Sigmoid colon (tissue), 7 donors: ENCODE measurements around the gene TMOD3. TPM values are rescaled to one million over a fixed set of nuclear protein-coding genes. Genes with fewer than 3 reads are reported as not detected.
"Not testable (repeated sequence)": the region's sequence is repeated elsewhere in the genome, so short reads cannot be mapped to it uniquely, and the experiment has no call there.

ENCODE experiments used
- DNase-seq: peaks from one replicate; pipeline ENCODE4 v3.0.0-alpha.2; 2019
- H3K27ac ChIP-seq, 4 donors: fragments of 200-600 bp; sonication (generic); one replicate each; pipeline ENCODE4 v1.5.1; 2016 to 2019; ENCODE audit warnings: mild to moderate bottlenecking in 1 of 4
- H3K27me3 ChIP-seq, 3 donors: fragments of 200-600 bp; sonication (generic); one replicate each; pipeline ENCODE4 v1.5.1; 2019; ENCODE audit warnings: mild to moderate bottlenecking in 1 of 3
- H3K36me3 ChIP-seq, 4 donors: fragments of 200-600 bp; sonication (generic); one replicate each; pipeline ENCODE4 v1.5.1; 2016 to 2019
- H3K4me1 ChIP-seq, 4 donors: fragments of 200-600 bp; sonication (generic); one replicate each; pipeline ENCODE4 v1.5.1; 2017 to 2019
- H3K4me3 ChIP-seq, 4 donors: fragments of 200-600 bp; sonication (generic); one replicate each; pipeline ENCODE4 v1.5.1; 2017 to 2019; ENCODE audit warnings: mild to moderate bottlenecking in 2 of 4, moderate library complexity in 1 of 4
- H3K9me3 ChIP-seq, 4 donors: fragments of 200-600 bp in 3 of 4; sonication (generic) in 3 of 4; one replicate each; pipeline versions ENCODE4 v1.5.1 to v1.6.1; 2013 to 2019
- EP300 ChIP-seq, 4 donors: sonication (generic); formaldehyde crosslinking; IDR thresholded peaks; one replicate each; pipeline ENCODE4 v1.6.1; 2017; ENCODE audit warnings: antibody characterized with exemption in 4 of 4
- POLR2A ChIP-seq, 2 donors: fragments of 450-650 bp; IDR thresholded peaks; one replicate each; pipeline ENCODE4 v1.6.1; 2016; ENCODE audit warnings: antibody characterized with exemption in 2 of 2, mild to moderate bottlenecking in 2 of 2, moderate library complexity in 2 of 2
- POLR2AphosphoS5 ChIP-seq, 4 donors: sonication (generic); formaldehyde crosslinking; IDR thresholded peaks; one replicate each; pipeline ENCODE4 v1.6.1; 2017; ENCODE audit warnings: antibody characterized with exemption in 4 of 4
- WGBS, 2 donors: extraction: QIAGEN DNeasy Blood & Tissue Kit; methylation state at CpG; one replicate each; pipeline ENCODE4 v1.1.7; 2013; 5-methylcytosine and 5-hydroxymethylcytosine counted together
- intact Hi-C: fragments of 100-400 bp; cut with DNase I; formaldehyde crosslinking; loops from one replicate; pipeline ENCODE4 v1.15.1; 2023
- polyA plus RNA-seq, 3 donors: library from polyadenylated mRNA; stranded (reverse); fragments of 200-250 nt; gene quantifications; one replicate each; pipeline ENCODE4 v1.2.3, GENCODE V29; 2013
- total RNA-seq, 4 donors: library from RNA; depleted of rRNA; stranded (reverse); fragments of >200 nt; gene quantifications; one replicate each; pipeline ENCODE4 v1.1.0, GENCODE V29; 2016
- TF ChIP-seq, protein P1 (sequence below), 4 experiments: fragments of 450-650 bp in 3 of 4; fragments of 200-600 bp in 1 of 4; IDR thresholded peaks; one replicate each; pipeline ENCODE4 v1.5.1; 2016 to 2019; ENCODE audit warnings: antibody characterized with exemption in 4 of 4, mild to moderate bottlenecking in 3 of 4, moderate library complexity in 2 of 4
- donor health status: healthy with polysubstance abuse.
- donor health status: Bipolar disorder and iron deficiency.
- donor health status: healthy.

TMOD3 gene
- total and polyA plus RNA-seq, 7 donors = 10.7 to 23.1 (median 15.3) TPM

DNA sequence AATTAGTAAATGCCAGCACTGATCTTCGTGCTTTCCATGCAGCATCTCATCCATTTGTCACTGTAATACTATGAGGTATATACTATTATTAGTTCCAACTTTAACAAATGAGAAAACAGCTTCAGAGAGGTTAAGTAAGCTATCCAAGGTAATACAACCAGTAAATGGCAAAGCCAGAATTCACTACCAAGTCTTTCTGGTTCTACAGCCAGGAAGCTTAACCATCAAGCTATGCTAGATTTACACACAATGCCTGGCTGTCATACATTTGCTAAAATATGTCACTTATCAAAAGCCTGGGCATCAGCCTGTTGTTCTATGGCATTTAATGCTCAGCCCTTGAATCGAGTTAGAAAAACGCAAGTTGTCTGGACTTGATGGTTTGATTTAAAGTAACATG, 45.5 kb upstream of the TMOD3 start:
- DNase-seq = no peak
- Histone ChIP-seq H3K4me1 (no peaks in the 10 kb centered on the region), H3K4me3 (no peak overlapping the region), H3K36me3 (peaks cover 7 to 82% (median 25%) of the 10 kb centered on the region in 4 donors), H3K27me3 (no peaks in the 10 kb centered on the region), H3K9me3 (no peaks in the 10 kb centered on the region), H3K27ac (no peak overlapping the region)
- WGBS, 2 donors = 90 to 91% methylated on average over 3 of the region's 3 CpGs
- TF ChIP-seq EP300 (IDR thresholded peaks at IDR 0.05) (no peak), POLR2A (IDR thresholded peaks at IDR 0.05) (no peak), POLR2AphosphoS5 (IDR thresholded peaks at IDR 0.05) (no peak)
- TF ChIP-seq, protein P1, sequence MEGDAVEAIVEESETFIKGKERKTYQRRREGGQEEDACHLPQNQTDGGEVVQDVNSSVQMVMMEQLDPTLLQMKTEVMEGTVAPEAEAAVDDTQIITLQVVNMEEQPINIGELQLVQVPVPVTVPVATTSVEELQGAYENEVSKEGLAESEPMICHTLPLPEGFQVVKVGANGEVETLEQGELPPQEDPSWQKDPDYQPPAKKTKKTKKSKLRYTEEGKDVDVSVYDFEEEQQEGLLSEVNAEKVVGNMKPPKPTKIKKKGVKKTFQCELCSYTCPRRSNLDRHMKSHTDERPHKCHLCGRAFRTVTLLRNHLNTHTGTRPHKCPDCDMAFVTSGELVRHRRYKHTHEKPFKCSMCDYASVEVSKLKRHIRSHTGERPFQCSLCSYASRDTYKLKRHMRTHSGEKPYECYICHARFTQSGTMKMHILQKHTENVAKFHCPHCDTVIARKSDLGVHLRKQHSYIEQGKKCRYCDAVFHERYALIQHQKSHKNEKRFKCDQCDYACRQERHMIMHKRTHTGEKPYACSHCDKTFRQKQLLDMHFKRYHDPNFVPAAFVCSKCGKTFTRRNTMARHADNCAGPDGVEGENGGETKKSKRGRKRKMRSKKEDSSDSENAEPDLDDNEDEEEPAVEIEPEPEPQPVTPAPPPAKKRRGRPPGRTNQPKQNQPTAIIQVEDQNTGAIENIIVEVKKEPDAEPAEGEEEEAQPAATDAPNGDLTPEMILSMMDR (IDR thresholded peaks at IDR 0.05) = no peak
- intact Hi-C loops = no loop called here

DNA sequence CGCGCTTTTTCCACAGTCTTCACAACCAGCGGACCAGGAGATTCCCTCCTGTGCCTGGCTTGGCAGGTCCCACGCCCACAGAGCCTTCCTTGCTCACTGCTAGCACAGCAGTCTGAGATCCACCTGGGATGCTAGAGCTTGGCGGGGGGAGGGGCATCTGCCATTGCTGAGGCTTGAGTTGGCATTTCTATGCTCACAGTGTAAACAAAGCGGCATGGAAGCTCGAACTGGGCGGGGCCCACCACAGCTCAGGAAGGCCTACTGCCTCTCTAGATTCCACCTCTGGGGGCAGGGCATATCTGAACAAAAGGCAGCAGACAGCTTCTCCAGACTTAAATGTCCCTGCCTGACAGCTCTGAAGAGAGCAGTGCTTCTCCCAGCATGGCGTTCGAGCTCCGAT, 42.3 kb upstream of the TMOD3 start:
- 85 to 94% methylated on average over 11 of the region's 11 CpGs for WGBS, 2 donors
- DNase-seq, H3K27ac ChIP-seq, H3K4me3 ChIP-seq, H3K9me3 ChIP-seq, H3K27me3 ChIP-seq, H3K4me1 ChIP-seq, intact Hi-C loops: not testable (repeated sequence)
- H3K36me3 ChIP-seq = peaks cover 7 to 50% (median 21%) of the 10 kb centered on the region in 4 donors

DNA sequence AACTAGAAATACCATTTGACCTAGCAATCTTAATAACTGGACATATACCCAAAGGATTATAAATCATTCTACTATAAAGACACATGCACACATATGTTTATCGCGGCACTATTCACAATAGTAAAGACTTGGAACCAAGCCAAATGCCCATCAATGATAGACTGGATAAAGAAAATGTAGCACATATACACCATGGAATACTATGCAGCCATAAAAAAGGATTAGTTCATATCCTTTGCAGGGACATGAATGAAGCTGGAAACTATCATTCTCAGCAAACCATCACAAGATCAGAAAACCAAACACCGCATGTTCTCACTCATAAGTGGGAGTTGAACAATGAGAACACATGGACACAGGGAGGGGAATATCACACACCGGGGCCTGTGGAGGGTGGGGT, 37.0 kb upstream of the TMOD3 start:
- H3K27me3 ChIP-seq, H3K4me3 ChIP-seq, H3K36me3 ChIP-seq, H3K9me3 ChIP-seq, H3K4me1 ChIP-seq, H3K27ac ChIP-seq, DNase-seq, intact Hi-C loops: not testable (repeated sequence)
- WGBS, 2 donors = 97 to 98% methylated on average over 4 of the region's 4 CpGs

DNA sequence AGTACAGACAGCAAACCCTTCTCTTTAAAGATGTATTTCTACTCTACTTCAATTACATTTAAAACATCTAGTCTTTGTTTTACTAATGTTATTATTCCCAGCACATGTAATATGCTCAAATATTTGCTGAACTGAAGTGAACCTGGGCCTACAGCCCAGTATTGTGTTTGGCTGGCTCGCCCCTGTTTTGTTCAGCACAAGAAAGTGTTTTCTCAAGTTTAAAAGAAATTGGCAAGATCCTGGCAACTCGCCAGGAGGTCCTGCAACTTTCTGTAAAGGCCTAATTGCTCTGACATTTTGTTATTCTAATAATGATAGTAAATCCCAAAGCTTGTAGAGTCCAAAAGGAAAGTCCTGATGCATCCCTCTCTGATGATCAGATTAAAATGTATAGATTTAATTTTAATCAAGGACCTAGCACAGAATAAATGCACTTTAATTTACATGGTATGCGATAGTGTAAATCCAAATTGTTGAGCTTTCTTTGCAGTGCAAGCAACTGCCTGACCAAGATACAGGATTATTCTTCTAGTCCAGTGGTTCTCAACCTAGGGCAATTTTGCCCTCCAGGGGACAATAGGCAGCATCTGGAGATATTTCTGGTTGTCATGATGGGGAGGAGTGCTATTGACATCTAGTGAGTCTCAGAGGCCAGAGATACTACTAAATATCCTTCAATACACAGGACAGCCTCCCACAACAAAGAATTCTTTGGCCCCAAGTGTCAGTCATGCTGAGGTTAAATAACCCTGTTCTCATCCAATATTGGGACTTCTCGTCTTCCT, 35.7 kb upstream of the TMOD3 start:
- WGBS, 2 donors = 52 to 67% methylated on average over 4 of the region's 4 CpGs
- TF ChIP-seq POLR2AphosphoS5 (IDR thresholded peaks at IDR 0.05) = no peak
- Histone ChIP-seq H3K4me3 (no peak overlapping the region), H3K27me3 (no peaks in the 10 kb centered on the region), H3K9me3 (no peaks in the 10 kb centered on the region), H3K27ac (no peak overlapping the region), H3K36me3 (peaks cover 0 to 7% (median 2%) of the 10 kb centered on the region in 4 donors), H3K4me1 (peaks cover 0 to 3% (median 0%) of the 10 kb centered on the region in 4 donors)
- DNase-seq = no peak
- intact Hi-C loops = no loop called here

DNA sequence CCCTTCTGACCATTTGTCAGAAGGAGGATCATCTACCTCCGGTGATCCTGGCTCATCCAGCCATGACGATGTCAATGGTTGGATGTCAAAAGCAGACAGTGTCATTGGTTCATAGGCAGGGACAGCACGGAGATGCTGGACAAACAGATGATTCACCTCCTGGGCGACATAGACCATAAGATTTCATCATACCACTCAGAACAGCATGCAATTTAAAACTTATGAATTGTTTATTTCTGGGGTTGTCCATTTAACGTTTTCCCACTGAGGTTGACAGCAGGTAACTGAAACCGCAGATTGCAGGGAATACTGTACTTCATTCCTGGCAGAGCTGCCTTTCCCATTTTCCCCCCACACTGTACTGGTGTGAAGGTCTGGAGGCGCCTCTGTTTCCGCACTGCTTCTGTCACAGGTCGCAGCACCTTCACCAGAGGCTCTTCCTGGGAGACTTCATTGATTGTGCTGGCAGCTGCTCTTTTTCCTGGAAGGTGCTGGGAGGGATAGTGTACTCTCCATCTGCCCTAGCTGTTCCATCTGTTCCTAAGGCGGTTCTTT, 32.5 kb upstream of the TMOD3 start:
- TF ChIP-seq, protein P1 (IDR thresholded peaks at IDR 0.05) = no peak
- TF ChIP-seq EP300 (IDR thresholded peaks at IDR 0.05) (no peak), POLR2A (IDR thresholded peaks at IDR 0.05) (no peak), POLR2AphosphoS5 (IDR thresholded peaks at IDR 0.05) (no peak)
- intact Hi-C loops = no loop called here
- no peaks in the 10 kb centered on the region for H3K27me3 ChIP-seq
- no peaks in the 10 kb centered on the region for H3K9me3 ChIP-seq
- peaks cover 0 to 3% (median 0%) of the 10 kb centered on the region in 4 donors for H3K4me1 ChIP-seq
- WGBS, 2 donors = 77 to 78% methylated on average over 10 of the region's 10 CpGs
- H3K36me3 ChIP-seq = peaks cover 0 to 35% (median 2%) of the 10 kb centered on the region in 4 donors
- no peak overlapping the region for H3K4me3 ChIP-seq
- DNase-seq = no peak
- H3K27ac ChIP-seq = no peak overlapping the region

DNA sequence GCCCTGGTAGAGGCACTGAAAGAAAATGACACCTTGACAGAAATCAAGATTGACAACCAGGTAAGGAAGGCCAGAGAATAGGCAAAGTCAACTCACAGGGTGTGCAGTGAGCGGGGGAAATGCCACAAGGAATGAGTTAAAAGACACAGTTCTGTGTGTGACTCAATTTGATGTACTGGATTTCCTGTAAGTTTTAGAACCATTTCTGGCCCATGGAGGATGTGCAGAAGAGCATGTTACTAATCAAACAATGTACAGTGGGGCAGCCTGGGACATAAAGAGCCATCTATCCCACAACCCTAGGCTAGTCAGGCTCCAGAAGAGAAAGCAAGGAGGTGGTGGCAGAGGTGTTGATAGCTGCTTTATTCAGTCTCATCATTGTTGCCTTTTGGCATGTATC, 31.2 kb upstream of the TMOD3 start:
- no peaks in the 10 kb centered on the region for H3K27me3 ChIP-seq
- DNase-seq = no peak
- H3K9me3 ChIP-seq = no peaks in the 10 kb centered on the region
- no peak for TF ChIP-seq EP300 (IDR thresholded peaks at IDR 0.05)
- no peak for TF ChIP-seq POLR2A (IDR thresholded peaks at IDR 0.05)
- no peak for TF ChIP-seq POLR2AphosphoS5 (IDR thresholded peaks at IDR 0.05)
- TF ChIP-seq, protein P1 (IDR thresholded peaks at IDR 0.05) = no peak
- peaks cover 0 to 1% (median 0%) of the 10 kb centered on the region in 4 donors for H3K4me1 ChIP-seq
- WGBS, 2 donors = 94 to 96% methylated on average over 1 of the region's 1 CpG
- no peak overlapping the region for H3K27ac ChIP-seq
- peaks cover 0 to 45% (median 5%) of the 10 kb centered on the region in 4 donors for H3K36me3 ChIP-seq
- intact Hi-C loops = no loop called here
- no peak overlapping the region for H3K4me3 ChIP-seq
